ENCODE results near the gene ORMDL1.

ORMDL1 gene

GRCh38 chr2:189783927-189784867 is at the start of gene ORMDL1, which contains the start of gene PMS1:
ORMDL1 (minus strand) TSS chr2:189784339; CDS start chr2:189782595, 1,744 bp downstream.
PMS1 (plus strand) TSS chr2:189784450; CDS start chr2:189791810, 7,360 bp downstream.
- H3K4me1 Mint-ChIP-seq: peaks cover 22 to 54% of the 10 kb centered on the region in 2 donors
- H3K27me3 Mint-ChIP-seq: no peaks in the 10 kb centered on the region
- peak within 1 kb of the TSS; percentile 95 for H3K27ac Mint-ChIP-seq
- ATAC-seq (replicated peaks): peak; percentile 93 to 95
- peak; percentile 95 for DNase-seq
- H3K9me3 Mint-ChIP-seq: no peaks in the 10 kb centered on the region
- peaks cover 25 to 41% of the 10 kb centered on the region in 2 donors for H3K36me3 Mint-ChIP-seq
- H3K4me3 Mint-ChIP-seq: peak within 1 kb of the TSS; percentile 92 to 98

GRCh38 chr2:189830510-189830909 is 46.4 kb upstream of the ORMDL1 start:
- H3K36me3 Mint-ChIP-seq: peaks cover 22 to 40% of the 10 kb centered on the region in 2 donors
- no peak for ATAC-seq (replicated peaks)
- H3K4me1 Mint-ChIP-seq: peaks cover 5 to 19% of the 10 kb centered on the region in 2 donors
- H3K4me3 Mint-ChIP-seq: no peak overlapping the region
- DNase-seq: no peak
- H3K9me3 Mint-ChIP-seq: no peaks in the 10 kb centered on the region
- H3K27ac Mint-ChIP-seq: no peak overlapping the region
- H3K27me3 Mint-ChIP-seq: no peaks in the 10 kb centered on the region

GRCh38 chr2:189829102-189829833 is 45.1 kb upstream of the ORMDL1 start:
- no peak for DNase-seq
- Mint-ChIP-seq H3K4me1 (peaks cover 4 to 17% of the 10 kb centered on the region in 2 donors), H3K36me3 (peaks cover 21 to 39% of the 10 kb centered on the region in 2 donors), H3K27me3 (no peaks in the 10 kb centered on the region), H3K9me3 (no peaks in the 10 kb centered on the region), H3K4me3 (no peak overlapping the region), H3K27ac (no peak overlapping the region)
- no peak for ATAC-seq (replicated peaks)

GRCh38 chr2:189826039-189826438 is 41.9 kb upstream of the ORMDL1 start:
- no peak for ATAC-seq (replicated peaks)
- H3K4me1 Mint-ChIP-seq: peaks cover 0 to 11% of the 10 kb centered on the region in 2 donors
- no peak overlapping the region for H3K27ac Mint-ChIP-seq
- no peak for DNase-seq
- no peaks in the 10 kb centered on the region for H3K27me3 Mint-ChIP-seq
- no peaks in the 10 kb centered on the region for H3K9me3 Mint-ChIP-seq
- peaks cover 22 to 34% of the 10 kb centered on the region in 2 donors for H3K36me3 Mint-ChIP-seq
- H3K4me3 Mint-ChIP-seq: no peak overlapping the region

- no peak for DNase-seq
- H3K27ac Mint-ChIP-seq: no peak overlapping the region
- H3K4me1 Mint-ChIP-seq: no peaks in the 10 kb centered on the region
These were observed 40.7 kb upstream of the ORMDL1 start for GRCh38 chr2:189824694-189825396.

GRCh38 chr2:189821953-189822748 is 38.0 kb upstream of the ORMDL1 start:
- no peak overlapping the region for H3K27ac Mint-ChIP-seq
- ATAC-seq (replicated peaks) (no peak), DNase-seq (no peak)
- no peaks in the 10 kb centered on the region for H3K27me3 Mint-ChIP-seq
- H3K36me3 Mint-ChIP-seq: peaks cover 35 to 36% of the 10 kb centered on the region in 2 donors
- H3K9me3 Mint-ChIP-seq: peaks cover 0 to 2% of the 10 kb centered on the region in 2 donors
- no peak overlapping the region for H3K4me3 Mint-ChIP-seq
- H3K4me1 Mint-ChIP-seq: peaks cover 6 to 14% of the 10 kb centered on the region in 2 donors

More at GRCh38 chr2:189824694-189825396, 40.7 kb upstream of the ORMDL1 start:
- no peak for ATAC-seq (replicated peaks)
- Mint-ChIP-seq H3K9me3 (no peaks in the 10 kb centered on the region), H3K36me3 (peaks cover 23 to 33% of the 10 kb centered on the region in 2 donors), H3K27me3 (no peaks in the 10 kb centered on the region), H3K4me3 (no peak overlapping the region)

GRCh38 chr2:189819297-189819704 is 35.2 kb upstream of the ORMDL1 start:
- peaks cover 0 to 2% of the 10 kb centered on the region in 2 donors for H3K9me3 Mint-ChIP-seq
- DNase-seq (no peak), ATAC-seq (replicated peaks) (peak in 1 of 2 donors; percentile 42)
- peaks cover 45 to 47% of the 10 kb centered on the region in 2 donors for H3K36me3 Mint-ChIP-seq
- no peaks in the 10 kb centered on the region for H3K27me3 Mint-ChIP-seq
- H3K4me1 Mint-ChIP-seq: peaks cover 6 to 14% of the 10 kb centered on the region in 2 donors
- no peak overlapping the region for H3K27ac Mint-ChIP-seq
- no peak overlapping the region for H3K4me3 Mint-ChIP-seq

- DNase-seq (no peak), ATAC-seq (replicated peaks) (no peak)
- Mint-ChIP-seq H3K27ac (no peak overlapping the region), H3K27me3 (no peaks in the 10 kb centered on the region), H3K36me3 (peaks cover 53 to 56% of the 10 kb centered on the region in 2 donors), H3K9me3 (peaks cover 0 to 2% of the 10 kb centered on the region in 2 donors), H3K4me1 (peaks cover 6 to 14% of the 10 kb centered on the region in 2 donors), H3K4me3 (no peak overlapping the region)
These were observed 34.3 kb upstream of the ORMDL1 start for GRCh38 chr2:189818249-189819038.

- Mint-ChIP-seq H3K36me3 (peaks cover 15 to 25% of the 10 kb centered on the region in 2 donors), H3K4me1 (peaks cover 2 to 22% of the 10 kb centered on the region in 2 donors), H3K9me3 (no peaks in the 10 kb centered on the region), H3K27me3 (no peaks in the 10 kb centered on the region), H3K27ac (no peak overlapping the region), H3K4me3 (no peak overlapping the region)
- DNase-seq (no peak), ATAC-seq (replicated peaks) (no peak)
These were observed 19.3 kb upstream of the ORMDL1 start for GRCh38 chr2:189803431-189803830.

- no peaks in the 10 kb centered on the region for H3K27me3 Mint-ChIP-seq
- no peak for ATAC-seq (replicated peaks)
- H3K9me3 Mint-ChIP-seq: no peaks in the 10 kb centered on the region
- H3K4me3 Mint-ChIP-seq: no peak overlapping the region
- H3K4me1 Mint-ChIP-seq: peaks cover 2 to 22% of the 10 kb centered on the region in 2 donors
- H3K27ac Mint-ChIP-seq: no peak overlapping the region
- no peak for DNase-seq
- H3K36me3 Mint-ChIP-seq: peaks cover 15 to 25% of the 10 kb centered on the region in 2 donors
These were observed 18.3 kb upstream of the ORMDL1 start for GRCh38 chr2:189802396-189802912.

- ATAC-seq (replicated peaks) (no peak), DNase-seq (no peak)
- Mint-ChIP-seq H3K27ac (peak overlapping the region; percentile 25), H3K4me3 (no peak overlapping the region), H3K9me3 (no peaks in the 10 kb centered on the region), H3K4me1 (peaks cover 2 to 22% of the 10 kb centered on the region in 2 donors), H3K36me3 (peaks cover 18 to 30% of the 10 kb centered on the region in 2 donors), H3K27me3 (no peaks in the 10 kb centered on the region)
These were observed 15.4 kb upstream of the ORMDL1 start for GRCh38 chr2:189799531-189799930.

GRCh38 chr2:189799030-189799331 is 14.8 kb upstream of the ORMDL1 start:
- ATAC-seq (replicated peaks) (no peak), DNase-seq (no peak)
- Mint-ChIP-seq H3K27ac (no peak overlapping the region), H3K4me3 (no peak overlapping the region), H3K9me3 (no peaks in the 10 kb centered on the region), H3K4me1 (peaks cover 2 to 22% of the 10 kb centered on the region in 2 donors), H3K27me3 (no peaks in the 10 kb centered on the region), H3K36me3 (peaks cover 21 to 30% of the 10 kb centered on the region in 2 donors)
